SK-N-MC (cell line): Measurements from ENCODE around the gene LAS1L.

Experiments
- EZH2 ChIP-seq: fragments of 200-600 bp; sonication (generic); IDR thresholded peaks from one replicate; pipeline ENCODE4 v1.6.1; 2017; ENCODE audit warnings: antibody characterized with exemption
- POLR2AphosphoS5 ChIP-seq: IDR thresholded peaks from 2 replicates; pipeline ENCODE4 v1.6.1; 2012; ENCODE audit warnings: mild to moderate bottlenecking, low read depth, low read length, borderline replicate concordance

DNA sequence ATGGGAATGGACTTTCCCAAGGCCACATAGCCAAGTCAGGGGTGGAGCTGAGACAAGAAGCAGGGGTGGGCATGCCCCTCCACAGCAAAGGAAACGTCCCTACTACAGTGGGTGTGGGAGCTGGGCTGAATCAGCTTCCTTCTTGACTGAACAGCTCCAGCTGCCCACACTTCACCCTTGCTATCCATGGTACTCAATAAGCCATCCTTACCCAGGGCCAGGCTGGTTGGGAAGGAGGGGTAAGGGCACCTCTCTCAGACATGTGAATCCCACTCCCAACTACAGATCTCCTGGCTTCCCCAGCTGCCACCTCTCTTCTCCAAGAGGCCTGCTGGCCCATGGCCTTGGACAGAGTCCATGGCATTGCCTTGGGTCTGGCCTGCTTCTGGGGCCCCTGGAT, 21.0 kb downstream of the LAS1L start:
- TF ChIP-seq EZH2 (no peak), POLR2AphosphoS5 (no peak)
